ENCODE measurements around the gene GNG7. TPM values are rescaled to one million over a fixed set of nuclear protein-coding genes. Genes with fewer than 3 reads are reported as not detected.
"Not testable (repeated sequence)": the region's sequence is repeated elsewhere in the genome, so short reads cannot be mapped to it uniquely, and the experiment has no call there.

The GNG7 gene
- polyA plus RNA-seq, 1 donor (not counting 4 experiments of a cell fraction or from before 2014, with no cell fraction given) = 0.01 TPM

GRCh38 chr19:2584002-2584401, 118.5 kb downstream of the GNG7 start:
- Histone ChIP-seq H3K27me3 (ENCODE audit: control insufficient read depth, extremely low read depth, insufficient read depth, low read length) (no peaks in the 10 kb centered on the region), H3K4me3 (ENCODE audit: control insufficient read depth in 2 of 3, extremely low read depth in 1 of 3, insufficient read depth in 2 of 3, low read depth in 1 of 3, low read length in 3 of 3) (no peak overlapping the region), H3K36me3 (ENCODE audit: control insufficient read depth in 2 of 2, extremely low read depth in 1 of 2, insufficient read depth in 2 of 2, low read length in 2 of 2) (no peaks in the 10 kb centered on the region), H3K9me1 (ENCODE audit: control insufficient read depth, extremely low read depth, insufficient read depth, low read length) (no peaks in the 10 kb centered on the region), H3K4me1 (ENCODE audit: control insufficient read depth, extremely low read depth, insufficient read depth, low read length) (peaks cover 3% of the 10 kb centered on the region), H3K9me3 (ENCODE audit: control insufficient read depth, low read depth, low read length) (no peaks in the 10 kb centered on the region), H3K79me2 (ENCODE audit: control insufficient read depth, insufficient read depth, low read length) (no peaks in the 10 kb centered on the region), H3K4me2 (ENCODE audit: control insufficient read depth, extremely low read depth, insufficient read depth, low read depth, low read length) (no peak overlapping the region), H4K20me1 (ENCODE audit: control insufficient read depth, extremely low read depth, insufficient read depth, low read length) (no peaks in the 10 kb centered on the region), H3K27ac (ENCODE audit: control insufficient read depth, insufficient read depth, low read length) (no peak overlapping the region), H2AFZ (ENCODE audit: control insufficient read depth, low read length) (no peak overlapping the region), H3K9ac (ENCODE audit: control insufficient read depth, extremely low read depth, insufficient read depth, low read length) (no peak overlapping the region)
- TF ChIP-seq EZH2 (IDR thresholded peaks at IDR 0.05; ENCODE audit: low read length) (no peak), CTCF (optimal IDR thresholded peaks at IDR 0.05 in 1 of 3, IDR thresholded peaks at IDR 0.05 in 1 of 3, conservative IDR thresholded peaks at IDR 0.05 in 1 of 3; ENCODE audit: extremely low read depth in 1 of 3, insufficient read depth in 2 of 3, low read length in 3 of 3) (no peak)
- dilution Hi-C loops (cut with MboI; ENCODE audit: extremely low pct_ligation_motif_present, low sequenced_read_pairs) = no loop called here
- FAIRE-seq = no peak
- DNase-seq (ENCODE audit: low read depth, low spot score) = no peak

- no peaks in the 10 kb centered on the region for H3K9me1 ChIP-seq (ENCODE audit: control insufficient read depth, extremely low read depth, insufficient read depth, low read length)
- H3K36me3 ChIP-seq (ENCODE audit: control insufficient read depth in 2 of 2, extremely low read depth in 1 of 2, insufficient read depth in 2 of 2, low read length in 2 of 2) = no peaks in the 10 kb centered on the region
- no peaks in the 10 kb centered on the region for H4K20me1 ChIP-seq (ENCODE audit: control insufficient read depth, extremely low read depth, insufficient read depth, low read length)
- H3K4me3 ChIP-seq (ENCODE audit: control insufficient read depth in 2 of 3, extremely low read depth in 1 of 3, insufficient read depth in 2 of 3, low read depth in 1 of 3, low read length in 3 of 3) = no peak overlapping the region
- H3K27me3 ChIP-seq (ENCODE audit: control insufficient read depth, extremely low read depth, insufficient read depth, low read length) = no peaks in the 10 kb centered on the region
- no peak overlapping the region for H3K9ac ChIP-seq (ENCODE audit: control insufficient read depth, extremely low read depth, insufficient read depth, low read length)
- FAIRE-seq (no peak), DNase-seq (ENCODE audit: low read depth, low spot score) (no peak)
- dilution Hi-C loops (cut with MboI; ENCODE audit: extremely low pct_ligation_motif_present, low sequenced_read_pairs) = no loop called here
- H2AFZ ChIP-seq (ENCODE audit: control insufficient read depth, low read length) = no peak overlapping the region
- H3K4me2 ChIP-seq (ENCODE audit: control insufficient read depth, extremely low read depth, insufficient read depth, low read depth, low read length) = no peak overlapping the region
- no peak overlapping the region for H3K27ac ChIP-seq (ENCODE audit: control insufficient read depth, insufficient read depth, low read length)
- TF ChIP-seq CTCF (optimal IDR thresholded peaks at IDR 0.05 in 1 of 3, IDR thresholded peaks at IDR 0.05 in 1 of 3, conservative IDR thresholded peaks at IDR 0.05 in 1 of 3; ENCODE audit: extremely low read depth in 1 of 3, insufficient read depth in 2 of 3, low read length in 3 of 3) (no peak), EZH2 (IDR thresholded peaks at IDR 0.05; ENCODE audit: low read length) (no peak)
- no peaks in the 10 kb centered on the region for H3K79me2 ChIP-seq (ENCODE audit: control insufficient read depth, insufficient read depth, low read length)
- H3K9me3 ChIP-seq (ENCODE audit: control insufficient read depth, low read depth, low read length) = no peaks in the 10 kb centered on the region
- H3K4me1 ChIP-seq (ENCODE audit: control insufficient read depth, extremely low read depth, insufficient read depth, low read length) = peaks cover 10% of the 10 kb centered on the region
Observed at GRCh38 chr19:2582984-2583956, 119.2 kb downstream of the GNG7 start.

GRCh38 chr19:2580396-2580795, 122.1 kb downstream of the GNG7 start:
- dilution Hi-C loops (cut with MboI; ENCODE audit: extremely low pct_ligation_motif_present, low sequenced_read_pairs); H2AFZ ChIP-seq (ENCODE audit: control insufficient read depth, low read length); H3K9me1 ChIP-seq (ENCODE audit: control insufficient read depth, extremely low read depth, insufficient read depth, low read length); H3K27me3 ChIP-seq (ENCODE audit: control insufficient read depth, extremely low read depth, insufficient read depth, low read length); H3K4me3 ChIP-seq (ENCODE audit: control insufficient read depth in 2 of 3, extremely low read depth in 1 of 3, insufficient read depth in 2 of 3, low read depth in 1 of 3, low read length in 3 of 3); H4K20me1 ChIP-seq (ENCODE audit: control insufficient read depth, extremely low read depth, insufficient read depth, low read length); DNase-seq (ENCODE audit: low read depth, low spot score); H3K4me2 ChIP-seq (ENCODE audit: control insufficient read depth, extremely low read depth, insufficient read depth, low read depth, low read length); H3K79me2 ChIP-seq (ENCODE audit: control insufficient read depth, insufficient read depth, low read length); H3K9me3 ChIP-seq (ENCODE audit: control insufficient read depth, low read depth, low read length); H3K27ac ChIP-seq (ENCODE audit: control insufficient read depth, insufficient read depth, low read length); FAIRE-seq; H3K36me3 ChIP-seq (ENCODE audit: control insufficient read depth in 2 of 2, extremely low read depth in 1 of 2, insufficient read depth in 2 of 2, low read length in 2 of 2); H3K9ac ChIP-seq (ENCODE audit: control insufficient read depth, extremely low read depth, insufficient read depth, low read length): not testable (repeated sequence)
- H3K4me1 ChIP-seq (ENCODE audit: control insufficient read depth, extremely low read depth, insufficient read depth, low read length) = peaks cover 18% of the 10 kb centered on the region
